Measurements from ENCODE around the gene SLC10A1.
A peak's percentile ranks its signal among the peaks of the same experiment; 100 is the strongest.

SLC10A1 gene

GRCh38 chr14:69808919-69809808 is 12.1 kb upstream of the SLC10A1 start:
- DNase-seq (ENCODE audit: low spot score) = no peak

- DNase-seq (ENCODE audit: low spot score) = no peak
Measured at GRCh38 chr14:69807192-69807591, 10.2 kb upstream of the SLC10A1 start.

GRCh38 chr14:69804902-69805301 is 7.9 kb upstream of the SLC10A1 start:
- DNase-seq (ENCODE audit: low spot score) = no peak

- peak; percentile 20 for DNase-seq (ENCODE audit: low spot score)
Measured at GRCh38 chr14:69803753-69804152, 6.7 kb upstream of the SLC10A1 start.

- DNase-seq (ENCODE audit: low spot score) = no peak
Measured at GRCh38 chr14:69798339-69798735, 1.3 kb upstream of the SLC10A1 start.

- no peak for DNase-seq (ENCODE audit: low spot score)
Measured at GRCh38 chr14:69797573-69798338, 715 bp upstream of the SLC10A1 start.

- no peak for DNase-seq (ENCODE audit: low spot score)
Measured at GRCh38 chr14:69795691-69796090, 1.4 kb downstream of the SLC10A1 start.

- DNase-seq (ENCODE audit: low spot score) = no peak
Measured at GRCh38 chr14:69794791-69795190, 2.2 kb downstream of the SLC10A1 start.

- DNase-seq (ENCODE audit: low spot score) = no peak
Measured at GRCh38 chr14:69792887-69793421, 4.1 kb downstream of the SLC10A1 start.

- no peak for DNase-seq (ENCODE audit: low spot score)
Measured at GRCh38 chr14:69789118-69789640, 7.9 kb downstream of the SLC10A1 start.

GRCh38 chr14:69786603-69787002 is 10.4 kb downstream of the SLC10A1 start:
- DNase-seq (ENCODE audit: low spot score) = no peak

- no peak for DNase-seq (ENCODE audit: low spot score)
Measured at GRCh38 chr14:69784942-69785341, 12.1 kb downstream of the SLC10A1 start.

- DNase-seq (ENCODE audit: low spot score) = no peak
Measured at GRCh38 chr14:69780952-69781351, 16.1 kb downstream of the SLC10A1 start.

GRCh38 chr14:69780092-69780491 is 16.9 kb downstream of the SLC10A1 start:
- no peak for DNase-seq (ENCODE audit: low spot score)

GRCh38 chr14:69779088-69779487 is 18.0 kb downstream of the SLC10A1 start:
- no peak for DNase-seq (ENCODE audit: low spot score)

- DNase-seq (ENCODE audit: low spot score) = no peak
Measured at GRCh38 chr14:69776875-69777453, 20.1 kb downstream of the SLC10A1 start.

GRCh38 chr14:69775012-69775411 is 22.0 kb downstream of the SLC10A1 start:
- no peak for DNase-seq (ENCODE audit: low spot score)

- DNase-seq (ENCODE audit: low spot score) = no peak
Measured at GRCh38 chr14:69773571-69774276, 23.3 kb downstream of the SLC10A1 start.

GRCh38 chr14:69772082-69773017 is 24.7 kb downstream of the SLC10A1 start:
- DNase-seq (ENCODE audit: low spot score) = no peak

- DNase-seq (ENCODE audit: low spot score) = no peak
Measured at GRCh38 chr14:69771136-69771535, 25.9 kb downstream of the SLC10A1 start.

GRCh38 chr14:69770559-69770958 is 26.5 kb downstream of the SLC10A1 start:
- no peak for DNase-seq (ENCODE audit: low spot score)
